Measurements from ENCODE around the gene PCDHGB1. TPM values are rescaled to one million over a fixed set of nuclear protein-coding genes. Genes with fewer than 3 reads are reported as not detected.

Gene PCDHGB1
- total and polyA plus RNA-seq, 2 donors (not counting 3 experiments of a cell fraction or from before 2014, with no cell fraction given): 0.39 to 0.62 TPM

GRCh38 chr5:141320225-141321169 lies 29.4 kb upstream of the PCDHGB1 start, which contains the start of gene TAF7:
Gene TAF7, minus strand, starts transcription at chr5:141320784. Its CDS starts 740 bp downstream, at chr5:141320044.
- BruUV-seq (replicated peaks): TSS peak; percentile 80
- peak within 1 kb of the TSS; percentile 91 for H3K27ac ChIP-seq (ENCODE audit: insufficient read depth, low read depth, low read length)
- H3K9ac ChIP-seq (replicated peaks; ENCODE audit: extremely low read depth, insufficient read depth, low read length): peak within 1 kb of the TSS; percentile 96
- peak within 1 kb of the TSS; percentile 78 for H3K4me2 ChIP-seq (ENCODE audit: insufficient read depth, low read length)
- peaks cover 22% of the 10 kb centered on the region for H3K79me2 ChIP-seq (ENCODE audit: control insufficient read depth, insufficient read depth, low read length)
- peak within 1 kb of the TSS; percentile 84 for H2AFZ ChIP-seq (ENCODE audit: low read depth, low read length)
- dilution Hi-C loops (cut with MboI; ENCODE audit: extremely low pct_ligation_motif_present, low sequenced_read_pairs): no loop called here
- H3K36me3 ChIP-seq (ENCODE audit: control insufficient read depth in 2 of 2, extremely low read depth in 1 of 2, insufficient read depth in 2 of 2, low read length in 2 of 2): peaks cover 0 to 11% of the 10 kb centered on the region in 2 experiments
- TF ChIP-seq MYC (IDR thresholded peaks at IDR 0.05; ENCODE audit: low read depth, low read length) (no peak), EZH2 (IDR thresholded peaks at IDR 0.05; ENCODE audit: borderline replicate concordance, low read depth, low read length, severe bottlenecking) (no peak), POLR2A (IDR thresholded peaks at IDR 0.05; ENCODE audit: low read depth, low read length) (peak; percentile 94), MAX (IDR thresholded peaks at IDR 0.05; ENCODE audit: insufficient read depth, insufficient read length) (no peak), CTCF (IDR thresholded peaks at IDR 0.05; ENCODE audit: extremely low read depth in 1 of 2, insufficient read depth in 1 of 2, low read depth in 1 of 2, low read length in 2 of 2) (peak; percentile 78 to 88), GATA2 (IDR thresholded peaks at IDR 0.05; ENCODE audit: insufficient read depth, insufficient read length, low read depth, low read length) (no peak), FOS (IDR thresholded peaks at IDR 0.05; ENCODE audit: borderline replicate concordance, insufficient read depth, low read length) (peak; percentile 8), JUN (IDR thresholded peaks at IDR 0.05; ENCODE audit: borderline replicate concordance, insufficient read depth, insufficient read length, low read depth) (no peak), POLR2AphosphoS5 (IDR thresholded peaks at IDR 0.05; ENCODE audit: insufficient read depth, low read depth, low read length) (peak; percentile 82)
- H3K27me3 ChIP-seq (ENCODE audit: control insufficient read depth in 2 of 2, insufficient read depth in 2 of 2, low read length in 2 of 2): no peaks in the 10 kb centered on the region
- peak; percentile 91 for DNase-seq (ENCODE audit: low read depth, low spot score)
- CTCF ChIA-PET: interaction anchor here (0.6 to 2.8 kb wide), 26 partner anchors 8 to 304 kb away, joined by 3 to 19 read pairs (median 4); partner anchors contain the start of genes PCDHGA1, PCDHGA10, PCDHGA11 and PCDHGA12
- peaks cover 9% of the 10 kb centered on the region for H4K20me1 ChIP-seq (replicated peaks; ENCODE audit: control insufficient read depth, extremely low read depth, insufficient read depth, low read length)
- peak; percentile 82 for FAIRE-seq
- H3K4me3 ChIP-seq (replicated peaks in 1 of 3; ENCODE audit: insufficient read depth in 1 of 3, low read depth in 1 of 3, low read length in 3 of 3): peak within 1 kb of the TSS; percentile 56 to 91 (median 87)
- intact Hi-C loops (cut with micrococcal nuclease): loop anchor here (1.0 to 2.0 kb wide), 2 partner anchors 22 to 240 kb away; partner anchors contain the start of gene PCDHGA3
- H3K9me3 ChIP-seq (replicated peaks; ENCODE audit: control insufficient read depth, insufficient read depth, low read length): peaks cover 15% of the 10 kb centered on the region
- POLR2A ChIA-PET: interaction anchor here (0.9 to 1.6 kb wide), 3 partner anchors 10 to 244 kb away, joined by 3 to 7 read pairs (median 4); partner anchors contain the start of genes PCDHGA1 and PCDHGA3
- no peaks in the 10 kb centered on the region for H3K9me1 ChIP-seq (replicated peaks; ENCODE audit: control insufficient read depth, extremely low read depth, insufficient read depth, low read length)
- H3K4me1 ChIP-seq (ENCODE audit: control insufficient read depth, extremely low read depth, insufficient read depth, low read length): no peaks in the 10 kb centered on the region

All from endothelial cell of umbilical vein (primary cell).